HG03460 (cell line): Measurements from ENCODE around the gene NGF.

Source experiments
- ATAC-seq: cut with Tn5 transposase; IDR thresholded peaks from one replicate; pipeline ENCODE4 v1.9.1; 2021; ENCODE audit not compliant: unreplicated experiment

NGF gene

GRCh38 chr1:115336741-115337140 is 1.3 kb downstream of the NGF start:
- ATAC-seq, result no peak

- ATAC-seq, result no peak
Measured at GRCh38 chr1:115332813-115333608, 5.0 kb downstream of the NGF start.

GRCh38 chr1:115331558-115332331 is 6.3 kb downstream of the NGF start:
- ATAC-seq, result no peak

GRCh38 chr1:115330480-115331013 is 7.5 kb downstream of the NGF start:
- ATAC-seq, result no peak

GRCh38 chr1:115329965-115330364 is 8.1 kb downstream of the NGF start:
- ATAC-seq, result no peak

GRCh38 chr1:115327270-115327669 is 10.8 kb downstream of the NGF start:
- no peak for ATAC-seq

- no peak for ATAC-seq
Measured at GRCh38 chr1:115326419-115326818, 11.6 kb downstream of the NGF start.

GRCh38 chr1:115325874-115326273 is 12.2 kb downstream of the NGF start:
- ATAC-seq, result no peak

- no peak for ATAC-seq
Measured at GRCh38 chr1:115324649-115325420, 13.2 kb downstream of the NGF start.

- ATAC-seq, result no peak
Measured at GRCh38 chr1:115323366-115324004, 14.6 kb downstream of the NGF start.

GRCh38 chr1:115322631-115323030 is 15.4 kb downstream of the NGF start:
- ATAC-seq, result no peak

- ATAC-seq, result no peak
Measured at GRCh38 chr1:115320377-115320776, 17.7 kb downstream of the NGF start.

- no peak for ATAC-seq
Measured at GRCh38 chr1:115319706-115320105, 18.3 kb downstream of the NGF start.

- ATAC-seq, result no peak
Measured at GRCh38 chr1:115317101-115318012, 20.7 kb downstream of the NGF start.

GRCh38 chr1:115314765-115315164 is 23.3 kb downstream of the NGF start:
- no peak for ATAC-seq

- ATAC-seq, result no peak
Measured at GRCh38 chr1:115314092-115314491, 24.0 kb downstream of the NGF start.

- ATAC-seq, result no peak
Measured at GRCh38 chr1:115313182-115313581, 24.9 kb downstream of the NGF start.

- ATAC-seq, result no peak
Measured at GRCh38 chr1:115312742-115313141, 25.3 kb downstream of the NGF start.

- ATAC-seq, result no peak
Measured at GRCh38 chr1:115311474-115311989, 26.5 kb downstream of the NGF start.
